Suppressor macrophage treated with lipopolysaccharide for 4 hours (primary cell): ENCODE data around the gene NUDT12.

Experiments used
- DNase-seq: peaks from one replicate; pipeline ENCODE4 v3.0.0-alpha.2; 2020

The NUDT12 gene

DNA sequence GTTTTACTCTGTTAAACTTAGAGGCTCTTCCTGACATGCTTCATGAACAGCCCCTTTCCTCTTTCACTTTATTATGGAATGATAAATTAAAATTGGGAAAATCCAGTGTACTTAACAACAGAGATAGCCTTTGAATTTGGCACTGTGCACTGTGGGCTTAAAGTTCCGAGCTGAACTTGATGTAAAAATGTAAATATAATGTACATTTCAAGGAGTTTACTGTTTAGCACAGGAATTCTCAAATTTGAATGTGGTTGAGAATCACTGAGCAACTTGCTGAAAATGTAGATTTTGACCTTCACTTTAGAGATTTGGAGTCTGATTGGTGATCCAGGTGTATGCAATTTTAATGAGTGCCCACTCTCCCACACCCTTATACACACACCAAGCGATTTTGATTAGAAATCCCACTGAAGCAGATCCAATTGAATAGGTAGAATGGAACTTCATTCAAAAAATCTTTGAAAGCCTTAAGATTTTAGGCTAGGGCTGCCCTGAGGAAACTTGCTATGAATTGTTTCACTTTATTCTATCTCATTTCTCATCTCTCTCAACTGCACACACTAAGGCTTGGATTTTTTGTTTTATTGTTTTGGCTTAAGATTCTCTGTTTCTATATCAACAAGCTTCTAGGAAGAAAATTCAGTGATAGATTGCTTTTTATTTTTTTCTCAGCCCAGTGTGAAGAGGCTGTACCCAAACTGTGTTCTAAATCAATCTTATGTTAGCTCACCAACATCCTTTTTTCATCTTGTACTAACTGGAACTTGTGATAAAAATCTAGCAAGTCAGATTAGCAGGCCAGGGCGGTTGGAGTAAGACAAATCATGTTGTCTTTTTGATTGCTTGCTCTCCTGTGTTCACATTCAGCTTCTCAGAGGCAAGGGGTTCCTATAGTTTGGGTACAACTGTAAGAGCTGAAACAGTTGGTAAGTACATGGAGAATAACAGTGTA lies 22.9 kb downstream of the NUDT12 start:
- no peak for DNase-seq

DNA sequence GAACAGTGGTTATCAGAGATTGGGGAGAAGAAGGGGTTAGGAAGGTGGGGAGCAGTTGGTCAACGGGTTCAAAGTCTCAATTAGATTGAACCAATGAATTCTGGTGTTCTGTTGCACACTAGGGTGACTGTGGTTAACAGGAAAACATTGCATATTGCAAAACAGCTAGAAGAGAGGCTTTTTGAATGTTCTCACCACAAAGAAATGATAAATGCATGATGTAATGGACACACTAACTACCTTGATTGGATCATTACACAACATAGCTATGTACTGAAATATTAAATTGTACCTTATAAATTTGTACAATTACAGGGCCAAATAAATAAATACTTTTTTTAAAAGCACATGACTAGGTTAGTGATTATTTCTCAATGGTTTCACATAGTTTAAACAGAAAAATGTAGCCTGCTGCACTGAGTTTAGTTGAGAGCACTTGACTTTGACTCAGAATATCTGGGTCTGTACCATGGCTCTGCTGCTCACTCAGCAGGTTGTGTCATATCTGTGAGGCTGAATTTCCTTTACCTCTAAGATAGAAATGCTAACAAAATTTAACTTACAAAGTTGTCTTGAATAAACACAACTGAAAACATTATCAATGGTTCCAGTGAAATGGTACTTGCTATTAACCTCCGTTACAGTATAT lies 30.4 kb downstream of the NUDT12 start:
- no peak for DNase-seq

DNA sequence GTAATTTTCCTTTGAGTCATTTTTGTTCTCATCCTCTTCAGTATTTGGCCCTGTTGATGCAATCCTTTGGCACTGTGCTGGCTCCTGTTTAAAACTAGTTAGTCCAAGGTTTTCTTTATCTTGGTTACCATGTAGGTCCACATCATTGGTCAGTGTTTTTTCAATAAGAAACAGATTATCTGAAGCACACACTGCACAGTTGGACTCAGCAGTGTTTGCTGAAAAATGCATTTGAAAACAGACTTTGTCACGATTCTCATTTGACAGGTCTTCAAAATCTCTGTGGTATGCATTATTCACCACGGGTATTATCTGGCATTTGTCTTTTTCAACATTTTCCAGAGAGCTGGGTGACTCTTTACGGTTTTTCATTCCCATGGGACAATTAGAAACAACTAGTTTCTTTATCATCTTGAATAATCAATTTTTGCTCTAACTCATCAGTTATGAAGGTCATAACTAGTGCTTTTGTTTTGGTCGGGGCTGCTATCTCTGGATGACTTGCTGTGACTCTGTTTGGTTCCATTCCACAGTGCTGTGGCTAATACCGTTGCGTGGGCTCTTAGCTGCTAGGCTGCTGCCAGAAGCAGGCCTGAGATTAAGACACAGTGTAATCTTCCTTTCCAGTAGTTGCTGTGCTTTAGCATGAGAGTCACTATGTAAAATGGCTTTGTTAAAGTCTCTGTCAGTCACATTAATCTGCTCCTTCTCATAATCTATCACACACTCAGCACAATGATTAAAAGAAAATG lies 36.2 kb downstream of the NUDT12 start:
- DNase-seq = no peak

DNA sequence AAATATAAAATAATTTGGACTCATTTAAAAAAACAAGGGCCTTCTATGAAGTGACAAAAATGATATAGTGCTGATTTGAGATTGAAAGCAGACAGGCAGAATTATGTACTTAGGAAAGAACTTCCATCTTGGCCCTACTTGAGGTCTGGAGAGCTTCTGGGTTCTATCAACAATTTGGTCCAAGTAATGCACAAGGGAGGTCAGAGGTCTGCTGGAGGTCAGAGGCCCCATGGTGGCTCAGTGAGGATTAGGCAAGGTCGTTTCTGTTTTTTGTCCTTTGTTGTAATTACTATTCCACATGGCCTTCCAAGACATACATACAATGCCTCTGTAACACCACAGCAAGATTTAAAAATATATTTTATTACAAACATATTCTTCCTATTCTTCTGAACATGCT lies 37.2 kb downstream of the NUDT12 start:
- no peak for DNase-seq

DNA sequence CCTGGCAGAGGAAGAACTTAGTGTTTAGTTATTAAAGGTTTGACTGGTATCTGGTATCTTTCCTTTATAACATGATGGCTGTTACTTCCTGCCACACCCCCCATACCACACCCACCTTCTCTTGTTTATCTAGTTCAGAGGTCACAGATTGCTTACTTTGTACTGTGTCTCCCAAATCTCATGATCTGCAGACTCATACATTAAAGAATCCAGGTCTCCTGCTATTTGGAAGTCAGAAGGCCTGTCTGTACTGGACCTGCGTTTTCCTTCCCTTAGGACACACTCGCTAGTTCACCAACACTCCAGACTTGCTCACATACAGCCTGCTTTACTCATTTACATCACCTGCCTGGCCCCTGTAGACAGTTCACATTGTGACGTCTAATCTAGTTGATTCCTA lies 39.3 kb downstream of the NUDT12 start:
- DNase-seq = no peak

DNA sequence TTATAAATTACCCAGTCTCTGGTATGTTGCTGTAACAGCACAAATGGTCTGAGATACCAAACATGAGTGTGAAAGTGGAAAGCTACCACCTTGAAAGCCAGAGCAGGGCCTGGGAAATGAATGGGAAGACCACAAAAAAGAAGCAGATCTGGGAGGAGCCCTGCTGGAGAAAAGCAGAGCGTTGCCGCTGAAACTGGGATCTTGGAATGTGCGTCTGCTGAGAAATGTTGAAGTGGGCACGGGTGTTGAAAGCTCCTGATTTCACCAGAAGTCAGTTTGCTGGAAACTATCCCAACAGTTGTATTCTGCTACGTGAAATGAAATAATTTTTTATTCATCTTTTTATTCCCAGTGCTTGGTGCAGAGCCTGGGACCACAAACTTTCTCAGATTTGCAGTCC lies 40.0 kb downstream of the NUDT12 start:
- DNase-seq = no peak

DNA sequence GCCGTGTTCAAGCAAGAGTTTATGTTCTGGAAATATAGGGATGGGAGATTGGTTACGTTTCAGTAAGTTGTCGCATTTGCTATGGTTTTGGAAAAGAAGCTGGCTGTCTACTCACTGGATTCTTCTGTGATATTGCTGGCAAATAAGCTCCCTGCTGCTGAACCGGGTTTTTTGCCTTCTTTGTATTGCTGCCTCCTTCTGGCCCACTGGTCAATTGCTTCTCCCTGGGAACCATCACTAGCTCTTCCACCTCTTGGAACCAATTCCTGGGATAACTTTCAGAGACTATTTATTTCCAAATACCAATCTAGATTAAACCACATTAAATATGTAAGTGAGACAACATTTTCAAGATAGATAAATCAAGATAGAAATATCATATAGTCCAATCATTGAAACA lies 43.0 kb downstream of the NUDT12 start:
- DNase-seq = no peak

DNA sequence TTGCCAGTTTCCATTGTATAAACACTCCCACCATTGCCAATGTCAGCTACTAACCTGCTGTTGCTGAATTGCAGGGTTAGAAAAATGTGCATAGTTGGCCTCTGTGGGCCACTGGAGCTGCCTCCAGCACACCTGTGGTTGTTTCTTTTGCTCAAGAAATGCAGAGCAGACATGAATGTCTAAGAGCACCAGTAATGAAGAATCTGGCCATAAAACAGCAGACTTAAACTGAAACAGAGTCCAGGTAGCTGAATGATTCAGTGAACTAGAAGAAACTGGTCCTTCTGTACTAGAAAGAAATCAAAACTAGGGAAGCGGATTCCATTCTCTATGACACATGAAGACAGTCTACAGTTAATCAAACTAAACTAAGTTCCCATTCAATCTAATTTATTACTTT lies 48.2 kb downstream of the NUDT12 start:
- no peak for DNase-seq

DNA sequence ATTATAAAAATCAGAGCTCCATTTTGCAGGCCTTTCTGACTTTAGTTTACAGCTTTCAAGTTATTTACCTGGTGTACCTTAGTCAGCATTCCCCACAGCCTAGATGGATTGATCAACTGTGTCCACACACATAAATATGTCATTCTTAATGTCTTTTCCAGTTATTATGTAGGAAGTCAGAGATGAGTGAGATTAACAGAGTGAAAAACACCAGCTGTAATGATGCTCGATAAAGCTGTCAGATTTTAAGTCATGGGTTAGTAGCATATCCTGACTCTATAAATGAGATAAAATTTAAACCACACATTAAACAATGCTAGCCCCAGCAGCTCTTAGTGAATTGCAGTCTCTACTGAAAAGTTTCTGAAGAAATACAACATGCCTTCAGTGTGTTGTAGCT lies 48.9 kb downstream of the NUDT12 start:
- DNase-seq = no peak

DNA sequence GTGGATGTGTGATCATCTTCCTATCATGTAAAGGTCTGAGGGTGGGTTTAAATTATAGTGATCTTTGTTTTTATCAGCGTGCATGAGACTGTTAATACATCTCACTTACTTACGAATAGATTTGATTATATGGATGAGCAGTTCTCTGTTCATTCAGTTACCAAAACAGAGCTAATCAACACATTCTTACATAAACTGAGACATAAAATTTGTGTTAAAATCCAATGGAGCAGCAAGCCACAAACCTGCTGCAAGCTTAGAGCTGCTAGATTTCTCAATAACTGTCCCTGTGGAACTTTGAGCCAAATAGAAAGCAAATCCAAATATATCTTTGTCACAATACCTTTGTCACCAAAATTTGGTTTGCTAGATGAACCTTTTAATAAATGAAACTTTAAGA lies 50.1 kb downstream of the NUDT12 start:
- DNase-seq = no peak

DNA sequence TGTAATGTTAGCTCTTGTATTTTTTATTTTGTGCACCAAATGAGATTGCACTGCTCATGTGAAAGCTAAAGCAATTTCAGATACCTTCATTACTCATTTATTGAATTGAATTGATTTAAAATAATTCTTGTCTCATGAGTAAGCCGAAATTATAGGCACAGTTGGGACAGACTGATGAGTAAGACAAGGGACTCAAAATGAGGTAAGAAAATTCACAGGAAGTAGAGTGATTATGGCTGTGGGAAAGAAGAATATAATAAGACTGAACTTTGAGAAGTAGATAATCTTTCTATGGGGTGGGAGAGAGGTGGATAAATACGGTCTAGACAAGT lies 51.1 kb downstream of the NUDT12 start:
- no peak for DNase-seq

DNA sequence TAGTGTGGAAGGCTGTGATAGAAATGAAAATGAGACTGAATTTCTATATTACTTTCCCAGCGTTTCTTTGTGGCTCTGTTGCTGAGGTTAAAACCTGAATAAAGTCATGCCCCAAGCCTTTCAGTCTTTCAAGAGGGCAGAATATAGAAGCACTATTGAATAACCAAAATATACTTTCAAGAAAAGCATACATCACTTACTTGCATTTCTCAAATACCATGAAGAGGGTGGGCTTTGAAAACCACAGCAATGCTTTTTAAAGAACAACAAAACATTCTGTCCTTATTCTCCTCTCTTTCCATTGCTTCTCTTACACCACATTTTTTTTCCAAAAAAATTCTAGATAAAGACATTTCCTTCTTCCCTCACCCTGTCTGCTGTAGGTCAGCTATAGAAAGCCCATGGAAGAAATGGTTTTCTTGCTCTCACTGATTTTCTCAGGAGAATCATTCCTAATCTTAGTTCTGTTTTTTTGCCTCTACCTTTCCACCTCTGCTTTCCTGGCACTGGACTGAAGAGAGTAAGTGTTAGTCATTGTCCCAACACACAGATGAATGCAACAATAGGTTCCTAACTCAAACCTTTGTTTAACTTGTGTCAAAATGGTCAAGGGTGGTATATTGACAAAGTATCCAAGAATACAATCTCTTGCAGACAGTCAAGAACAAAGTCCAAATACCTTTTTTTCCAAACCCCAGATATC lies 51.6 kb downstream of the NUDT12 start:
- DNase-seq = no peak

DNA sequence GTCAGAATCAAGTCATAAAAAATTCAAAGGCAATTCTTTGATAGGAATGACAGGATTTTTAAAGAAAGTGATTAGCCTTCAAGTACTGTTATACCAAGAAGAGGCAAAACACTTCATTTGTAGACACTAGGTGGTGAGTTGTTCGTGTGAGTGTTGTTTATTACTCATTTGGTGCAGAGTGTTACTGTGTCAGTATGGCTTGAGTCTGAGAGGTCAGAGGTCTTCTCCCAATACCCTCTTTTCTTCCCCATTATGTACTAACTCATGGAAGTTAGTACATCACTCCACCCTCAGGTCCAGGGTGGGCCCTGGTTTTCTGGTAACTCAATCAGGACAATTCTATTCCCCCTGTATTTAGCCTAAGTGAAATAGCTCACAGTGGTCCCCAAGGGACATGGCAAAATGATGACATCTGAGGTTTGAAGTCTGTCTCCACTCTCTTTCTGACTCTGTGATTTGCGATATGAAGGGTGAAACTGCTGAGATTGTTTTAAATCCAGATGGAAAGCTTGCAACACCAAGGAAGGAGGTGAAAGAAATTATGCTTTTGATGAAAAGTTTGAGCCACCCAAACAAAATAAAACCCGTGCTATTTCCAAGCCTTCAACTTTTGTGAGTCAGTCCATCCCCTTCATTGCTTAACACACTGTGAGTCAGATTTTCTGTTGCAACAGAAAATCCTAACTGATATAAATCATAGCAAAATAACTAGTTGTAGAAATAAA lies 56.8 kb downstream of the NUDT12 start:
- peak; percentile 23 for DNase-seq

DNA sequence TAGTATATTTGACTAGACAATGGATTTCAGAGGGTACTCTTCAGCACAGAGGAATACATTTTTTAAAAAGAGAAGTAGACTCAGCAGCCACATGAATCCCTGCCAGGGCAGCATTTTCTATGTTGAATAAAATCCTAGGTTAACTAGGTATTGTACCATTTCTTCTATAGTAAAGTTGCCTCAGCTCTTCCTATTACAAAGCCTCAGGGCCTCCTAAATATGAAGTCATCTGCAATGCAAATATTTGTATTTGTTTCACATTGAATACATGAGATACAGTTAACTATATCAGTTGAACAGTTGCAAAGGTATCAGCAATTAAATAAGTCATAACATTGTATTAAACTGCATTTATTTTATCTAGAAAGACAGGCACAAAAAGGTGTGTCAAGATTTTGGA lies 59.5 kb downstream of the NUDT12 start:
- no peak for DNase-seq

DNA sequence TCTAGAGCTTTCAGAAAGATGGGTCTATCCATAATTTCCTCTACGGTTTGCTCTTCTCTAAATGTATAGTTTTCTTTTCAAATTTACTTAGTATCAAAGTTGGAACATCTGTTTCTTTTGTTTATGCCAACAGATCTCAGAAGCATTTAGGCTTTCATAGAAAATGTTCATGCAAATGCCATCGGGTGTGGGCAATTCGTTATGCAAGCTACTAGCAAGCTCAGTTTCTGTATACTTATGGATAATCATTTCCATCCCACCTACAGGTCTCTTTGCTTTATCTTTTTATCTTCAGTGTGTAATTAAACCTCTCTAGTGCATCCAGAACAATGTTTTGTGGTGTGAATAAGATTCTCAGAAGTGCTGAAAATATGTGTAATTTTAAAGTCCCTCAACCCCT lies 59.9 kb downstream of the NUDT12 start:
- no peak for DNase-seq
